Activated CD8-positive, alpha-beta memory T cell treated with anti-CD3 and anti-CD28 coated beads for 48 hours (primary cell): ENCODE data around the gene SLC13A3.

Experiments used
- DNase-seq, 3 experiments: peaks; one replicate each; pipeline ENCODE4 v3.0.0-alpha.2; 2020; ENCODE audit warnings: low read depth in 2 of 3, low spot score in 2 of 3

SLC13A3 gene

GRCh38 chr20:46651091-46651962 is at the start of gene SLC13A3:
SLC13A3 (minus strand) TSS chr20:46651459; CDS start chr20:46651421, 38 bp downstream.
- no peak for DNase-seq

GRCh38 chr20:46701057-46701456 is 49.8 kb upstream of the SLC13A3 start:
- DNase-seq, result no peak

GRCh38 chr20:46700481-46700880 is 49.2 kb upstream of the SLC13A3 start:
- no peak for DNase-seq

GRCh38 chr20:46699651-46700359 is 48.5 kb upstream of the SLC13A3 start:
- no peak for DNase-seq

GRCh38 chr20:46698788-46699187 is 47.5 kb upstream of the SLC13A3 start:
- DNase-seq, result no peak

GRCh38 chr20:46696791-46697279 is 45.6 kb upstream of the SLC13A3 start:
- DNase-seq, result no peak

GRCh38 chr20:46695892-46696291 is 44.6 kb upstream of the SLC13A3 start:
- no peak for DNase-seq

GRCh38 chr20:46694484-46694883 is 43.2 kb upstream of the SLC13A3 start:
- no peak for DNase-seq

- no peak for DNase-seq
Observed at GRCh38 chr20:46691196-46691595, 39.9 kb upstream of the SLC13A3 start.

GRCh38 chr20:46690219-46691106 is 39.2 kb upstream of the SLC13A3 start:
- DNase-seq, result no peak

GRCh38 chr20:46689754-46690085 is 38.5 kb upstream of the SLC13A3 start:
- DNase-seq, result no peak

- peak; percentile 67 to 86 (median 84) for DNase-seq
Observed at GRCh38 chr20:46689082-46689753, 38.0 kb upstream of the SLC13A3 start, which contains the start of gene TP53RK. TP53RK (minus strand) TSS chr20:46689444; CDS start chr20:46689414, 30 bp downstream.

- DNase-seq, result no peak
Observed at GRCh38 chr20:46688151-46689081, 37.2 kb upstream of the SLC13A3 start.

GRCh38 chr20:46683939-46684750 is 32.9 kb upstream of the SLC13A3 start:
- no peak for DNase-seq

GRCh38 chr20:46683668-46683938 is 32.3 kb upstream of the SLC13A3 start:
- DNase-seq, result no peak

- no peak for DNase-seq
Observed at GRCh38 chr20:46683011-46683667, 31.9 kb upstream of the SLC13A3 start.

GRCh38 chr20:46682063-46682821 is 31.0 kb upstream of the SLC13A3 start:
- no peak for DNase-seq
